Myocyte (in vitro differentiated cells): ENCODE measurements around the gene LOXL4. TPM values are rescaled to one million over a fixed set of nuclear protein-coding genes. Genes with fewer than 3 reads are reported as not detected.
"Not testable (repeated sequence)": the region's sequence is repeated elsewhere in the genome, so short reads cannot be mapped to it uniquely, and the experiment has no call there.

ENCODE experiments used
- DNase-seq: peaks from one replicate; pipeline ENCODE4 v3.0.0-alpha.2; 2012; ENCODE audit warnings: low read depth
- total RNA-seq: library from RNA; depleted of rRNA; stranded (reverse); fragments of >200 nt; gene quantifications from 2 replicates; pipeline ENCODE4 v1.2.3, GENCODE V29; 2014

The LOXL4 gene
- total RNA-seq, 1 donor from 2014 or later = 0.64 TPM

- DNase-seq = peak; percentile 93
Observed at GRCh38 chr10:98246911-98247805, 20.8 kb downstream of the LOXL4 start.

DNA sequence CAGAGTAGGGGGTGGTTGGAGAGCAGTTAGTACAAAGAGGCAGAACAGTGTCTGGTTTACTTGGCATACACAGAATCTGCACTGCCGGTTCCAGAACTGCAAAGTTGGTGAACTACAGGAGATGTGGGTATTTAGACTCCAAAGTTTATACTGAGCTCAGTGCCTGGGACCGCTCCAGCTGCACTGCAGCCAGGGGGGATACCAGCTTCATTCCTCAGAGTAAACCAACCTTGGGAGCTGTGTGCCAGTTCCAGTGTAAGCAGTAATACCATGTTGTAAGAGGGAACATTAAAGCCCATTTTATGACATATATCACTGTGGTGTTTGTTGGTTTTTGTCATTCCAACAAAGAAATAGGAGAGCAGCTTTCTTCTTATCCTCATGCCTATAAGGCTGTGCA lies 23.4 kb downstream of the LOXL4 start:
- no peak for DNase-seq

DNA sequence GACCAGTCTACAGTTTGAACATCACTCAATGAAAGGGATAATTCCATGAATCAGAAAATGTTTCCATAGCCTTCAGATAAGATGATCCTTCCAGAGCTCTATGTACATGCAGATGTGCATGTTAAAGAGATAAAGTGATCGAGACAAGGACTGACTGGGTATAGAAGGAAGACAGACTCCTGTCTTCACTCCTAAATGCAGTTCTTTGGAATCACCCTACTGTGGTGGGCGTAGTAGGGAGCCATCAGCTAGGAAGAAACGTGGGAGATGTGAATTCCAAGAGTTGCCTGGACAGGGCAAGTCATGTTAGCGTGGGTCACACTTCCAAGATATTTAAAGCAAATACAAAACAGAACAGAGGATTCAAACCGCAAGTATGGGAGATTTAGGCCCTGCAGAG lies 23.9 kb downstream of the LOXL4 start:
- no peak for DNase-seq

- peak; percentile 61 for DNase-seq
Observed at GRCh38 chr10:98242823-98243222, 25.2 kb downstream of the LOXL4 start.

GRCh38 chr10:98240524-98240923 lies 27.5 kb downstream of the LOXL4 start:
- DNase-seq = no peak

GRCh38 chr10:98238391-98238790 lies 29.6 kb downstream of the LOXL4 start:
- DNase-seq = no peak

DNA sequence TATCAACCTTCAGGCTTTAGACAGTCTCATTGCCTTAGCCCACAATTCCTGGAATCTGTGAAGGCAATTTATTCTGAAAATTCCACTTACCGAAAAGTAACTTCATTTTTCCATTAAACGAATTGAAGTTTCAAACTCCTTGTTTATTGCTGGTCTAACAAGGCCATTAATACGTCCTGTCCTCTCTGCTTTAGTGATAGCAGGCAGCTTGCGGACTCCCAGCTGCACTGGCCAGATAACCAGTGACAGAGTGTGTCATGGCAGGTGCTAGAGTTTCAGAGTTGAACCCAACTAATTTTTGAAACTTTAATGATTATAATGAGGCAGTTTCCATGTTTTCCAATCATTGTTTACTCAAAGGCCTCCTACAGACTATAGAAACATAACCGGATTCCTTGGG lies 31.1 kb downstream of the LOXL4 start:
- no peak for DNase-seq

DNA sequence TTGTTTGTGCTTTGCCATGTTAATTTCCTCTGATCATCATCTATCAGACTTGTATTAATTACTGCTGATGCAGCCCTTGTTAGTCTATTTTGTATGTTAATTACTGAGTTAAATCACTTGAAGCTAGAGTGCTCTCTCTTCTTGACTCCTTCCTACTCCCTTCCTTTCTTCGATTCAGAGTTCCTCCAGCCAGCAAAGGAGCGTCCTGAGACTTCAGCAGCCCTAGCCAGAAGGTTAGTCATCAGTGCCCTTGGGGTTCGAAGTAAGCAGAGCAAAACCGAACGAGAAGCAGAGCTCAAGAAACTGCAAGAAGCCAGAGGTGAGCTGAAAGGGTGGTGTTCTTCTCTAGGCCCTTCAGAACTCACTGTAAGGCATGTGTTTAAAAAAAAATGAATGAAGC lies 32.1 kb downstream of the LOXL4 start:
- no peak for DNase-seq

DNA sequence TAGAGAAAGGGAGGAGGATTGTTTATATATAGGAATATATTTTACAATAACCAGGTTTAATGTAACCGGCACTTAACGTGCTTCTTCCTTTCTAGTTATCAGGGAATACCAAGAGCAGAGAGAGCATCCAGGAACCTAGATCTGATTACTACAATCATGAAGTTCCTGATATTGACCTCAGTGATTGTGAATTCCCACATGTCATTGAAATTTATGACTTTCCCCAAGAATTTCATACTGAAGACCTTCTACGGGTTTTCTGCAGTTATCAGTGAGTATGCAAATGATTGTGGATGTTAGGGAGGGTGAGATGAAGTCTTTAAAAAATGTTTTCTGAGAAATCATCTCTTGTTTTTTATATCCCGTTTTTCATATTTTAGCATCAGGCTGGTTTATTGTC lies 36.6 kb downstream of the LOXL4 start:
- DNase-seq = no peak

GRCh38 chr10:98228266-98228665 lies 39.7 kb downstream of the LOXL4 start:
- DNase-seq = not testable (repeated sequence)

DNA sequence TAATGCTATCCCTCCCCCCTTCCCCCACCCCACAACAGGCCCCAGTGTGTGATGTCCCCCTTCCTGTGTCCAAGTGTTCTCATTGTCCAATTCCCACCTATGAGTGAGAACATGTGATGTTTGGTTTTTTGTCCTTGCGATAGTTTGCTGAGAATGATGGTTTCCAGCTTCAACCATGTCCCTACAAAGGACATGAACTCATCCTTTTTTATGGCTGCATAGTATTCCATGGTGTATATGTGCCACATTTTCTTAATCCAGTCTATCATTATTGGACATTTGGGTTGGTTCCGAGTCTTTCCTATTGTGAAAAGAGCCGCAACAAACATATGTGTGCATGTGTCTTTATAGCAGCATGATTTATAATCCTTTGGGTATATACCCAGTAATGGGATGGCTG lies 40.3 kb downstream of the LOXL4 start:
- DNase-seq = not testable (repeated sequence)

- DNase-seq = no peak
Observed at GRCh38 chr10:98226508-98227144, 41.4 kb downstream of the LOXL4 start.

DNA sequence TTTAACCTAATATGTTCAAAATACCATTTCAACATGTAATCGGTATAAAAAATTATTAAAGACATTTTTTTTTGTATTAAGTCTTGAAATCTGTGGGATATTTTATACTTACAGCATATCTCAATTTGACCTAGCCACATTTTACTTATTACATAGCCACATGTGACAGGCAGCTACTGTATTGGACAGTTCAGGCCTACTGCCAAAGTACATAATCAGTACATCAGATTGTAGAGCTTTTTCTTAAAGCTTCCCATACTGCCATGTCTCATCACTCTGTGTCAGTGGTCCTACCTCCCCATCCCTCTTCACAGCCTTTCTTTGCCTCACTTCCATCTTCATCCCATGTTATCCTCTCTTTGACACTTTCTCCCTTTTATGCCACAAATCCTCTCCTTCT lies 43.0 kb downstream of the LOXL4 start:
- DNase-seq = no peak

DNA sequence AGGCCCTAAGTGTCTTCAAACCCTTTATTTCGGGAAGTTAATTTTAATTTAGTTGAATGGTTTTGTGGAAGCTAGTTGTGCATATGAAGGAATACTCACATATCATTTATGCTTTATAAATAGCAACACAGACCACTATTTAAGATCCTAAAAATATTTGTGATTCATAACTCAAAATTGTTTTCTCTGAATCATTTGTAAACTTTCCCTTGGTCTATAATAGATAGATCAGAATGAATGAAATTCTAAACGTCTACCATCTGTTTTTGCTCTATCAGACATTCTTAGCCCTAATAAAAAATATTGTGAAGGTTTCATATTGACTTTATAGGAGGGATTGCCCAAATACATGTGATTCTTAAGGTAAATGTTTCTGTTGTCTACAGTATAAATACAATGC lies 43.5 kb downstream of the LOXL4 start:
- DNase-seq = peak; percentile 34

GRCh38 chr10:98223874-98224273 lies 44.1 kb downstream of the LOXL4 start:
- DNase-seq = no peak

DNA sequence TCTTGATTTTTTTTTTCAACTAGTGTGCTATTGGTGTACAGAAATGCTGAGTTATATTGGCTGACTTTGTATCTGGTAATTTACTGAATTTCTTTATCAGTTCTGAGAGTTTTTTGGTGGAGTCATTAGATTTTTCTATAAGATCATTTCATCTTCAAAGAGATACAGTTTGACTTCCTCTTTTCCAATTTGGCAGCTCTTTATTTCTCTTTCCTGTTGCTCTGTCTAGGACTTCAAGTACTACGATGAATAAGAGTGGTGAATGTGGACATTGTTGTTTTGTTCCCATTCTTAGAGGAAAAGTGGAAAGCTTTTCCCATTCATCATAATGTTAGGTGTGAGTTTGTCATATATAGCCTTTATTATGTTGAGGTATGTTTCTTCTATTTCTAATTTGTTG lies 50.2 kb downstream of the LOXL4 start:
- no peak for DNase-seq

DNA sequence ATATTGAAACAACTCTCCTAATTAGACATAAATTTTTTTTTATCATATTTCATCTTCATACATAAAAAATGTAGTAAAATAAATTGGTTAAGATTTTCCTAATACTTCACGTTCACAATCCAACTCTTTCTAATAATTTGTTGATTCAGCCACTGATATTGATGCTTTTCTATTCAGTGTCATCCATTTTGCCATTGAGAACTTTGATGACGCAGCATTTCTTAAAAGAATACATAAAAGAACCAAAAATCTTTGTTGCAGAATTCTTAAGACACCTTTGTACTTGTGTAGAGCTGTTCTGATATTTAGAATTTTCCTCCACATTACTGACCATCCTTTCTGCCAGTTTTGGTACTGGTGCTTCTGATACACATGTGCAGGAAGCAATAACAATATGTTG lies 52.6 kb downstream of the LOXL4 start:
- DNase-seq = no peak

- no peak for DNase-seq
Observed at GRCh38 chr10:98213740-98214139, 54.3 kb downstream of the LOXL4 start.

GRCh38 chr10:98212196-98212595 lies 55.8 kb downstream of the LOXL4 start:
- no peak for DNase-seq

DNA sequence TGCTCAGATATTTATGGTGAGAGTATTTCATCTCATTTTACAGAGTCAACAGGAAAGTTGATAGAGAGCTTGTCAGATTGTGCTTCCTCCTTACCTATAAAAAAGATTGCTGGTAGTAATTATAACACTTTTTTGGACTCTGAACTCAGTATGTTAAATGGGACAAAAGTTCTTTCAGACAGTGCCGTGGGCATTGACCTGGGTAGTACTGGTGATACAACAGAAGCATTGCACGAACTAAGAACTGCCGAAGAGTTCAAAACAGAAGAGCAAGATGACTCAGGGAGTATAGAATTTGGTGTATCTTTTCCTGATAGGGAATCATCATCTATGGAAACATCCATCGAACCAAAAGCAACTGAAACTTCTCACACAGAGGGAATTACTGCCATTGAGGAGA lies 58.6 kb downstream of the LOXL4 start:
- DNase-seq = no peak

DNA sequence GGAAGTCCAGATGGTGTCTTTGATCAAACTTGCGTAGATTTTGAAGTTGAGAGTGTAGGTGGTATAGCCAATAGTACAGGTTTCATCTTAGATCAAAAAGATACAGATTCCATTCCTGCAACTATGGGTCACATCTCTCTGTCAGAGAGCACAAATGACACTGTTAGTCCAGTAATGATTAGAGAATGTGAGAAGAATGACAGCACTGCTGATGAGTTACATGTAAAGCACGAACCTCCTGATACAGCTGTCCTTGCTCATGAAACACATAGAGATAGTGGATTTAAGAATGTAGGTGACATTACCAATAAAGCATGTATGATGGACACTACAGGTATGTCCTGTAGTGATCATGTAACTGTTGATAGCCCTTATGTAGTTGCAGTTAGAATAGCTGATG lies 59.1 kb downstream of the LOXL4 start:
- DNase-seq = peak; percentile 5

- DNase-seq = no peak
Observed at GRCh38 chr10:98205351-98205750, 62.6 kb downstream of the LOXL4 start.

GRCh38 chr10:98202378-98202777 lies 65.6 kb downstream of the LOXL4 start:
- no peak for DNase-seq
